Activated T-helper 1 cell treated with anti-CD3 and anti-CD28 coated beads, Interleukin-12 subunit alpha, Interleukin-12 subunit beta, Interleukin-2, Interleukin-4 antibody, amounts not matched to agents 30 ng/mL and 10 ng/mL and 1 ng/mL, durations not matched to agents 14 hours and 24 hours and 36 hours (primary cell): ENCODE results near the gene MIPOL1. TPM values are rescaled to one million over a fixed set of nuclear protein-coding genes. Genes with fewer than 3 reads are reported as not detected.

ENCODE experiments used
- DNase-seq: peaks from one replicate; pipeline ENCODE4 v3.0.0; 2021; ENCODE audit warnings: low spot score
- H3K27ac Mint-ChIP-seq: one replicate; pipeline ENCODE4 v1.8.0; 2021; ENCODE audit warnings: mild to moderate bottlenecking, mixed read lengths
- H3K27me3 Mint-ChIP-seq: one replicate; pipeline ENCODE4 v1.8.0; 2022; ENCODE audit warnings: mild to moderate bottlenecking, moderate library complexity, mixed read lengths; ENCODE audit not compliant: insufficient read depth
- H3K36me3 Mint-ChIP-seq: one replicate; pipeline ENCODE4 v1.8.0; 2021; ENCODE audit warnings: low read depth, mixed read lengths
- H3K4me1 Mint-ChIP-seq: one replicate; pipeline ENCODE4 v1.8.0; 2021; ENCODE audit warnings: low read depth, mixed read lengths
- H3K4me3 Mint-ChIP-seq: one replicate; pipeline ENCODE4 v1.8.0; 2021; ENCODE audit warnings: mild to moderate bottlenecking, moderate library complexity, mixed read lengths
- H3K9me3 Mint-ChIP-seq: one replicate; pipeline ENCODE4 v1.8.0; 2021; ENCODE audit warnings: mixed read lengths
- intact Hi-C: fragments of 100-400 bp; cut with micrococcal nuclease; formaldehyde crosslinking; loops from one replicate; pipeline ENCODE4 v1.15.1; 2024
- total RNA-seq: library from RNA; stranded (reverse); gene quantifications from 2 replicates; pipeline ENCODE4 v1.2.3, GENCODE V29; 2022

Gene MIPOL1
- total RNA-seq, 1 donor from 2014 or later: not detected

- H3K4me1 Mint-ChIP-seq: no peaks in the 10 kb centered on the region
- no peak for DNase-seq
- no peaks in the 10 kb centered on the region for H3K27me3 Mint-ChIP-seq
- H3K9me3 Mint-ChIP-seq: no peaks in the 10 kb centered on the region
- H3K4me3 Mint-ChIP-seq: no peak overlapping the region
- no peaks in the 10 kb centered on the region for H3K36me3 Mint-ChIP-seq
- H3K27ac Mint-ChIP-seq: no peak overlapping the region
- intact Hi-C loops: no loop called here
These were observed 213.5 kb downstream of the MIPOL1 start for GRCh38 chr14:37411079-37411735.

GRCh38 chr14:37413050-37413449 lies 215.3 kb downstream of the MIPOL1 start:
- intact Hi-C loops: no loop called here
- Mint-ChIP-seq H3K4me1 (no peaks in the 10 kb centered on the region), H3K27me3 (no peaks in the 10 kb centered on the region), H3K36me3 (no peaks in the 10 kb centered on the region), H3K4me3 (no peak overlapping the region), H3K9me3 (no peaks in the 10 kb centered on the region), H3K27ac (no peak overlapping the region)
- DNase-seq: no peak

- DNase-seq: no peak
- H3K36me3 Mint-ChIP-seq: no peaks in the 10 kb centered on the region
- no peak overlapping the region for H3K4me3 Mint-ChIP-seq
- no peak overlapping the region for H3K27ac Mint-ChIP-seq
- no peaks in the 10 kb centered on the region for H3K9me3 Mint-ChIP-seq
- H3K27me3 Mint-ChIP-seq: no peaks in the 10 kb centered on the region
- intact Hi-C loops: no loop called here
- H3K4me1 Mint-ChIP-seq: no peaks in the 10 kb centered on the region
These were observed 215.8 kb downstream of the MIPOL1 start for GRCh38 chr14:37413504-37414003.

DNA sequence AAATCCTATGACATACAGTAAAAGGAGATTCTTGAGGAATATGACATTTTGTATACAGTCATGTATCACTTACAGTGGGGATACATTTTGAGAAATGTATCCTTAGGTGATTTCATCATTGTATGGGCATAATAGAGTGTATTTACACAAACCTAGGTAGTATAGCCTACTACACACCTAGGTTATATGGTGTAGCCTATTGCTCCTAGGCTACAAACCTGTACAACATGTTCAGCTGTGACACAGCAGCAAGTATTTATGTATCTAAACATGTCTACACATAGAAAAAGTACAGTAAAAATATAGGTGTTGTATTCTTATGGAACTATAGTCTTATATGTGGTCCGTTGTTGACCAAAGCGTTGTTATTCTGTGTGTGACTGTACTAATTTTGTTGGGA lies 218.5 kb downstream of the MIPOL1 start:
- intact Hi-C loops: no loop called here
- no peak overlapping the region for H3K27ac Mint-ChIP-seq
- no peaks in the 10 kb centered on the region for H3K27me3 Mint-ChIP-seq
- no peaks in the 10 kb centered on the region for H3K9me3 Mint-ChIP-seq
- H3K4me1 Mint-ChIP-seq: no peaks in the 10 kb centered on the region
- H3K36me3 Mint-ChIP-seq: no peaks in the 10 kb centered on the region
- no peak overlapping the region for H3K4me3 Mint-ChIP-seq
- DNase-seq: no peak

GRCh38 chr14:37417151-37417550 lies 219.4 kb downstream of the MIPOL1 start:
- H3K36me3 Mint-ChIP-seq: no peaks in the 10 kb centered on the region
- intact Hi-C loops: no loop called here

GRCh38 chr14:37417833-37418232 lies 220.1 kb downstream of the MIPOL1 start:
- intact Hi-C loops: no loop called here
- Mint-ChIP-seq H3K27ac (no peak overlapping the region), H3K4me1 (no peaks in the 10 kb centered on the region), H3K36me3 (no peaks in the 10 kb centered on the region), H3K27me3 (no peaks in the 10 kb centered on the region), H3K9me3 (no peaks in the 10 kb centered on the region), H3K4me3 (no peak overlapping the region)
- DNase-seq: no peak

More at GRCh38 chr14:37417151-37417550, 219.4 kb downstream of the MIPOL1 start:
- Mint-ChIP-seq H3K4me3 (no peak overlapping the region), H3K4me1 (no peaks in the 10 kb centered on the region), H3K9me3 (no peaks in the 10 kb centered on the region), H3K27me3 (no peaks in the 10 kb centered on the region), H3K27ac (no peak overlapping the region)
- DNase-seq: no peak

GRCh38 chr14:37420622-37421021 lies 222.9 kb downstream of the MIPOL1 start:
- H3K4me3 Mint-ChIP-seq: no peak overlapping the region
- intact Hi-C loops: no loop called here
- H3K36me3 Mint-ChIP-seq: no peaks in the 10 kb centered on the region
- H3K27ac Mint-ChIP-seq: no peak overlapping the region
- no peaks in the 10 kb centered on the region for H3K27me3 Mint-ChIP-seq
- no peaks in the 10 kb centered on the region for H3K9me3 Mint-ChIP-seq
- no peak for DNase-seq
- H3K4me1 Mint-ChIP-seq: no peaks in the 10 kb centered on the region

GRCh38 chr14:37422319-37422718 lies 224.6 kb downstream of the MIPOL1 start:
- Mint-ChIP-seq H3K36me3 (no peaks in the 10 kb centered on the region), H3K4me1 (no peaks in the 10 kb centered on the region), H3K27ac (no peak overlapping the region), H3K9me3 (no peaks in the 10 kb centered on the region), H3K4me3 (no peak overlapping the region), H3K27me3 (no peaks in the 10 kb centered on the region)
- intact Hi-C loops: no loop called here
- DNase-seq: no peak

- Mint-ChIP-seq H3K27ac (no peak overlapping the region), H3K27me3 (no peaks in the 10 kb centered on the region), H3K36me3 (no peaks in the 10 kb centered on the region), H3K9me3 (no peaks in the 10 kb centered on the region), H3K4me1 (no peaks in the 10 kb centered on the region), H3K4me3 (no peak overlapping the region)
- no peak for DNase-seq
- intact Hi-C loops: no loop called here
These were observed 225.0 kb downstream of the MIPOL1 start for GRCh38 chr14:37422748-37423147.

DNA sequence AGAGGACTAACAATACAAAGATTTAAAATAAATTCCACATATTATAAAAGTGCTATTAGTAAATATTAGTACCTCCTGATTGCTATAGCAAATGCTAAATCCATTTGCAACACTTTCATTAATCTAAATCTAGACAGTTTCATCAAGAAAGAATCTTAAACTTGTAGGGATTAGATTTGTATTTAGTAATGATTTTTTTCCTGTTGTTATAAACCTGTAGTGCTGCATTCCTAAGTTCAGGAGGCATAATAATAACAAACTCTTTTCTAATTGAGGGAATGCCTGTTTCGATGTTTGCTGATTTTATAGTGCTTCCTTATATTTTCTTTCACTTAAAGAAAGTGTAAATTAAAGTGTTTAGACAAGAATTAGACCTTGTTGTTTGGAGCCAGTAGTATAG lies 231.2 kb downstream of the MIPOL1 start:
- Mint-ChIP-seq H3K4me1 (no peaks in the 10 kb centered on the region), H3K9me3 (peaks cover 6% of the 10 kb centered on the region), H3K27me3 (no peaks in the 10 kb centered on the region), H3K27ac (no peak overlapping the region), H3K4me3 (no peak overlapping the region), H3K36me3 (no peaks in the 10 kb centered on the region)
- intact Hi-C loops: no loop called here
- no peak for DNase-seq

DNA sequence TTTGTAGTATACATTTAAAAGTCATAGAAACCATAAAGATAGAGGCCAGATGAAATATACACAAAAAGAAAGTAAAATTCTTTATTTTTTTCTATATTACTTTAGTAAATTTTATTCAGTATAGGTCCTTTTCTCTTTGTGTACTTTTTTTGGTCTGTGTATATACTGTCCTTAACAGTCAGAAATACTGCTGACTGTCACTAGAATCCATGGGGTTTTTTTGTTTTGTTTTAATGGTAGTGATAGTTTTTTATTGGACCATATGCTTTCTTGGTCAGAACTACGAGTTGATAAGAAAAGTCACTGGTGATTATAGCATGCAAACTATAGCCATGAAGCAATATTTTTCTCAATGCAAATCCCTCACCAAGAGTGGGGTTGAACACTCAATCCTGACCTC lies 231.9 kb downstream of the MIPOL1 start:
- H3K4me3 Mint-ChIP-seq: no peak overlapping the region
- intact Hi-C loops: no loop called here
- no peaks in the 10 kb centered on the region for H3K4me1 Mint-ChIP-seq
- H3K9me3 Mint-ChIP-seq: peaks cover 6% of the 10 kb centered on the region
- no peaks in the 10 kb centered on the region for H3K36me3 Mint-ChIP-seq
- no peaks in the 10 kb centered on the region for H3K27me3 Mint-ChIP-seq
- DNase-seq: no peak
- H3K27ac Mint-ChIP-seq: no peak overlapping the region

GRCh38 chr14:37434867-37435266 lies 237.1 kb downstream of the MIPOL1 start:
- H3K4me1 Mint-ChIP-seq: no peaks in the 10 kb centered on the region
- no peak overlapping the region for H3K27ac Mint-ChIP-seq
- intact Hi-C loops: no loop called here
- no peaks in the 10 kb centered on the region for H3K27me3 Mint-ChIP-seq
- no peak for DNase-seq
- H3K4me3 Mint-ChIP-seq: no peak overlapping the region
- H3K36me3 Mint-ChIP-seq: no peaks in the 10 kb centered on the region
- H3K9me3 Mint-ChIP-seq: peaks cover 6% of the 10 kb centered on the region

DNA sequence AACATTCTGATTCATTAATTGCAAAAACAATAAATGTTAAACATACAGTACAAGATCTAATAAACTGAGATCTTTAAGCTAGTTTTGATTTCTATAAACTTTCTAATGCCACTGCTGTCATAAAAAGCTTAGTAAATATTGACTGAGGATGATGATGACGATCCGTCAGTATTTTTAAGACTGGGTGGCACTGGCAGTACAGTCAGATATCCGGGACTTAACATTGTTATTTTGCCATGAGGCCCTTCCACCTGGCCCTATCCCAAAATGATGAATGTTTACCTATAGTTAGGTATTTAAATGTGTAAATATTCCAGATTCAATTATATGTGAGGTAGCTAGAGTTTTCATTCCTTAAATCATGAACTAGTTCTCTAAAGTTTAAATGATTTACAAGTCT lies 238.8 kb downstream of the MIPOL1 start:
- intact Hi-C loops: no loop called here
- no peak for DNase-seq
- Mint-ChIP-seq H3K4me1 (no peaks in the 10 kb centered on the region), H3K9me3 (peaks cover 11% of the 10 kb centered on the region), H3K36me3 (no peaks in the 10 kb centered on the region), H3K4me3 (no peak overlapping the region), H3K27ac (no peak overlapping the region), H3K27me3 (no peaks in the 10 kb centered on the region)

- intact Hi-C loops: no loop called here
- no peak overlapping the region for H3K4me3 Mint-ChIP-seq
- peaks cover 6% of the 10 kb centered on the region for H3K9me3 Mint-ChIP-seq
- no peaks in the 10 kb centered on the region for H3K4me1 Mint-ChIP-seq
- no peaks in the 10 kb centered on the region for H3K36me3 Mint-ChIP-seq
- H3K27me3 Mint-ChIP-seq: no peaks in the 10 kb centered on the region
- H3K27ac Mint-ChIP-seq: no peak overlapping the region
- DNase-seq: no peak
These were observed 239.8 kb downstream of the MIPOL1 start for GRCh38 chr14:37437490-37437889.
